ENCODE results near the gene PTPRM. TPM values are rescaled to one million over a fixed set of nuclear protein-coding genes. Genes with fewer than 3 reads are reported as not detected.
"Not testable (repeated sequence)": the region's sequence is repeated elsewhere in the genome, so short reads cannot be mapped to it uniquely, and the experiment has no call there.

The PTPRM gene
- total RNA-seq, 1 experiment from 2014 or later = 45.6 TPM

DNA sequence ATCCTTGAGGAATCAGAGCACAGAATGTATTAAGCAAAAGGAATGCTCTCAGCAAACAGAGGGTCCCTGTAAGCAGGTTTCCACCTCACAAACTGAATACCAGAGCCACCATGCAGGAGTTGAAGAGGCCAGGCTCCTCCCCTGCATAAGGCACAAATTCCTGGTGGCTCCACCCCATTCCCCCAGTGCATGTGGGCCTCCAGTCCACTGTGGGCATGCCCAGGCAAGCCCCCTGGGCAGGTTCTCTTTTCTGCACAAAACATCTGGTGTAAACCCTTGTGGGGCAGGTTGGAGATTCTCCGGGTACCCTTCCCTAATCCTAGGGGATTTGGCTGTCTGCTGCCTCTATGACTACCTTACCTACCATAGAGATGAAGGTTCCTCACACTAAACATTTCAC is 166.5 kb downstream of the PTPRM start:
- Histone ChIP-seq H3K27me3 (ENCODE audit: low read length) (no peaks in the 10 kb centered on the region), H3K4me2 (ENCODE audit: low read length) (no peak overlapping the region), H3K4me3 (ENCODE audit: low read length) (no peak overlapping the region), H2AFZ (ENCODE audit: low read length) (no peak overlapping the region), H3K4me1 (ENCODE audit: insufficient read depth, low read length) (no peaks in the 10 kb centered on the region), H3K27ac (ENCODE audit: low read length) (no peak overlapping the region), H3F3A (ENCODE audit: low read length, unreplicated experiment) (no peaks in the 10 kb centered on the region), H3K79me2 (ENCODE audit: low read length) (no peaks in the 10 kb centered on the region), H4K20me1 (ENCODE audit: low read length) (no peaks in the 10 kb centered on the region), H3K9ac (ENCODE audit: low read length) (no peak overlapping the region), H3K9me2 (replicated peaks; ENCODE audit: low read length) (no peaks in the 10 kb centered on the region), H3K36me3 (ENCODE audit: low read depth, low read length) (no peaks in the 10 kb centered on the region), H3K9me3 (ENCODE audit: low read length) (no peaks in the 10 kb centered on the region)
- POLR2A ChIA-PET (ENCODE audit: unreplicated experiment) = no interaction called here
- no TSS peak for BruUV-seq (replicated peaks)
- TF ChIP-seq EZH2 (IDR thresholded peaks at IDR 0.05; ENCODE audit: low read length, unreplicated experiment) (no peak), EZH2phosphoT487 (IDR thresholded peaks at IDR 0.05; ENCODE audit: borderline replicate concordance, low read length) (no peak)
- TF ChIP-seq, protein P1, sequence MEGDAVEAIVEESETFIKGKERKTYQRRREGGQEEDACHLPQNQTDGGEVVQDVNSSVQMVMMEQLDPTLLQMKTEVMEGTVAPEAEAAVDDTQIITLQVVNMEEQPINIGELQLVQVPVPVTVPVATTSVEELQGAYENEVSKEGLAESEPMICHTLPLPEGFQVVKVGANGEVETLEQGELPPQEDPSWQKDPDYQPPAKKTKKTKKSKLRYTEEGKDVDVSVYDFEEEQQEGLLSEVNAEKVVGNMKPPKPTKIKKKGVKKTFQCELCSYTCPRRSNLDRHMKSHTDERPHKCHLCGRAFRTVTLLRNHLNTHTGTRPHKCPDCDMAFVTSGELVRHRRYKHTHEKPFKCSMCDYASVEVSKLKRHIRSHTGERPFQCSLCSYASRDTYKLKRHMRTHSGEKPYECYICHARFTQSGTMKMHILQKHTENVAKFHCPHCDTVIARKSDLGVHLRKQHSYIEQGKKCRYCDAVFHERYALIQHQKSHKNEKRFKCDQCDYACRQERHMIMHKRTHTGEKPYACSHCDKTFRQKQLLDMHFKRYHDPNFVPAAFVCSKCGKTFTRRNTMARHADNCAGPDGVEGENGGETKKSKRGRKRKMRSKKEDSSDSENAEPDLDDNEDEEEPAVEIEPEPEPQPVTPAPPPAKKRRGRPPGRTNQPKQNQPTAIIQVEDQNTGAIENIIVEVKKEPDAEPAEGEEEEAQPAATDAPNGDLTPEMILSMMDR (conservative IDR thresholded peaks at IDR 0.05; ENCODE audit: low read depth, low read length) = no peak
- ATAC-seq (no peak), DNase-seq (no peak)
- intact Hi-C loops (cut with micrococcal nuclease) = no loop called here
- CTCF ChIA-PET = no interaction called here

DNA sequence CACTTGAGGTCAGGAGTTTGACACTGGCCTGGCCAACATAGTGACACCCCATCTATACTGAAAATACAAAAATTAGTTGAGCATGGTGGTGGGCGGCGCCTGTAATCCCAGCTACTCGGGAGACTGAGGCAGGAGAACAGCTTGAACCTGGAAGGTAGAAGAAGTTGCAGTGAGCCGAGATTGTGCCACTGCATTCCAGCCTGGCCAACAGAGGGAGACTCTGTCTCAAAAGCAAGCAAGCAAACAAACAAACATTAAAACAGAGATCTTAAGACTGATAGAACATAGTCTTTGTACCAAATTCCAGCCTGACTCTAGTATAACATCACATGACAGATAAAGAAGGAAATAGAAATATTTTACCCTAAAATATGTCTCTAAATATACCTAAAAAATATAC is 168.1 kb downstream of the PTPRM start:
- Histone ChIP-seq H3F3A (ENCODE audit: low read length, unreplicated experiment) (no peaks in the 10 kb centered on the region), H3K9ac (ENCODE audit: low read length) (no peak overlapping the region), H3K4me3 (ENCODE audit: low read length) (no peak overlapping the region), H3K79me2 (ENCODE audit: low read length) (no peaks in the 10 kb centered on the region), H3K4me2 (ENCODE audit: low read length) (no peak overlapping the region), H2AFZ (ENCODE audit: low read length) (no peak overlapping the region), H4K20me1 (ENCODE audit: low read length) (0 out of 2 replicates have a peak, but pooled peaks cover 5% of the 10 kb centered on the region), H3K36me3 (ENCODE audit: low read depth, low read length) (no peaks in the 10 kb centered on the region), H3K27ac (ENCODE audit: low read length) (no peak overlapping the region), H3K27me3 (ENCODE audit: low read length) (no peaks in the 10 kb centered on the region), H3K9me2 (replicated peaks; ENCODE audit: low read length) (no peaks in the 10 kb centered on the region), H3K4me1 (ENCODE audit: insufficient read depth, low read length) (no peaks in the 10 kb centered on the region), H3K9me3 (ENCODE audit: low read length) (no peaks in the 10 kb centered on the region)
- no TSS peak for BruUV-seq (replicated peaks)
- no peak for TF ChIP-seq EZH2phosphoT487 (IDR thresholded peaks at IDR 0.05; ENCODE audit: borderline replicate concordance, low read length)
- TF ChIP-seq, protein P1 (conservative IDR thresholded peaks at IDR 0.05; ENCODE audit: low read depth, low read length) = peak; percentile 57; the same call in 1 of the 2 replicates
- ChIA-PET POLR2A (ENCODE audit: unreplicated experiment) (no interaction called here), CTCF (no interaction called here)
- intact Hi-C loops (cut with micrococcal nuclease) = no loop called here
- ATAC-seq (peak; percentile 42; the same call in 1 of the 2 replicates), DNase-seq (no peak)

DNA sequence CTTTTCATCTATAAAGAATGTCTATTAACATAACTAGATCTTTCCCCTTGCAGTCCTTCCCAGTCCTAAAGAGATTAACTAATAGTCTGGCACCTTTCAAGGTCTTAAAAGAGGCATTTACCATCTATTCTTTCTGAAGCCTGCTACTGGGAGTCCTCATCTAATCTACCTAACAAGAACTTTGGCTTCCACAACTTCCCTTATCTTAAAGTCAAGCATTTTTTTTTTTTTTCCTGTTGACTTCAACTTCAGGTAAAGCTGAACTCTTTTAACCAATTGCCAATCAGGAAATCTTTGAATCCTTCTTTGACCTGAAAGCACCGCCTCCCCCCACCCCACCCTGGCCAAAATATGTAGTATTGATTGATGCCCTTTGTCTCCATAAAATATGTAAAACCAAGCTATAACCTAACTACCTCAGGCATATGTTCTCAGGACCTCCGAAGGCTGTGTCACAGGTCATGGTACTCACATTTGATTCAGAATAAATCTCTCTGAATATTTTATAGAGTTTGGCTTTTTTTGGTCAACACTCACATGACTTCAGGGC is 168.6 kb downstream of the PTPRM start:
- no peak overlapping the region for H3K9ac ChIP-seq (ENCODE audit: low read length)
- H3F3A ChIP-seq (ENCODE audit: low read length, unreplicated experiment) = no peaks in the 10 kb centered on the region
- H3K4me3 ChIP-seq (ENCODE audit: low read length) = no peak overlapping the region
- POLR2A ChIA-PET (ENCODE audit: unreplicated experiment) = interaction anchor here (0.5 to 0.6 kb wide), 2 partner anchors 136 to 607 kb away, joined by 3 to 4 read pairs; no protein-coding TSS in a partner anchor
- TF ChIP-seq EZH2 (IDR thresholded peaks at IDR 0.05; ENCODE audit: low read length, unreplicated experiment) = no peak
- TF ChIP-seq, protein P1 (conservative IDR thresholded peaks at IDR 0.05; ENCODE audit: low read depth, low read length) = no peak
- TF ChIP-seq EZH2phosphoT487 (IDR thresholded peaks at IDR 0.05; ENCODE audit: borderline replicate concordance, low read length) = no peak
- no peak for ATAC-seq
- H4K20me1 ChIP-seq (ENCODE audit: low read length) = 0 out of 2 replicates have a peak, but pooled peaks cover 5% of the 10 kb centered on the region
- no peaks in the 10 kb centered on the region for H3K4me1 ChIP-seq (ENCODE audit: insufficient read depth, low read length)
- no peak overlapping the region for H3K4me2 ChIP-seq (ENCODE audit: low read length)
- H2AFZ ChIP-seq (ENCODE audit: low read length) = no peak overlapping the region
- intact Hi-C loops (cut with micrococcal nuclease) = no loop called here
- H3K9me3 ChIP-seq (ENCODE audit: low read length) = no peaks in the 10 kb centered on the region
- no peak for DNase-seq
- no peak overlapping the region for H3K27ac ChIP-seq (ENCODE audit: low read length)
- no peaks in the 10 kb centered on the region for H3K27me3 ChIP-seq (ENCODE audit: low read length)
- no peaks in the 10 kb centered on the region for H3K79me2 ChIP-seq (ENCODE audit: low read length)
- CTCF ChIA-PET = no interaction called here
- no peaks in the 10 kb centered on the region for H3K9me2 ChIP-seq (replicated peaks; ENCODE audit: low read length)
- no TSS peak for BruUV-seq (replicated peaks)
- no peaks in the 10 kb centered on the region for H3K36me3 ChIP-seq (ENCODE audit: low read depth, low read length)

DNA sequence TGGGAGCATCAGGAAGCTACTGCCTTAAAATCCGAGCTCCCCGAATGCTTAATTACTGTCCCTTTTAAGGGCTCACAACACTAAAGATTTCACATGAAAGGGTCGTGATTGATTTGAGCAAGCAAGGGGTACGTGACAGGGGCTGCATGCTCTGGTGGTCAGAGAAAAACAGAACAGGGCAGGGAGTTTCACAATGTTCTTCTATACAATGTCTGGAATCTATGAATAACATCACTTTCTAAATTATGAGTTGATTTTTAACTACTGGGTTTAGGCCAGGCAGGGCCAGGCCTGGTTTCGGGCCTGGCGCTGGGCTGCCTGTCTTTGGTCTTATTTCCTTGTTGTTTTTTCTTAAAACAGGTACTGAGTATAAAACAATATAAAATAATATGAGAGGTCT is 169.4 kb downstream of the PTPRM start:
- H3F3A ChIP-seq (ENCODE audit: low read length, unreplicated experiment); H3K36me3 ChIP-seq (ENCODE audit: low read depth, low read length); H2AFZ ChIP-seq (ENCODE audit: low read length); H3K79me2 ChIP-seq (ENCODE audit: low read length); intact Hi-C loops (cut with micrococcal nuclease); H4K20me1 ChIP-seq (ENCODE audit: low read length); DNase-seq; H3K27ac ChIP-seq (ENCODE audit: low read length); H3K9ac ChIP-seq (ENCODE audit: low read length); H3K9me3 ChIP-seq (ENCODE audit: low read length); H3K4me2 ChIP-seq (ENCODE audit: low read length); H3K27me3 ChIP-seq (ENCODE audit: low read length); H3K9me2 ChIP-seq (replicated peaks; ENCODE audit: low read length); CTCF ChIA-PET; H3K4me3 ChIP-seq (ENCODE audit: low read length); BruUV-seq (replicated peaks); H3K4me1 ChIP-seq (ENCODE audit: insufficient read depth, low read length); ATAC-seq: not testable (repeated sequence)
- POLR2A ChIA-PET (ENCODE audit: unreplicated experiment) = interaction anchor here (0.5 kb wide), 1 partner anchor 606 kb away, joined by 3 read pairs; no protein-coding TSS in a partner anchor
